AG10803 (cell line): Measurements from ENCODE around the gene LSAMP.

Experiments used
- DNase-seq: peaks from one replicate; pipeline ENCODE4 v3.0.0; 2010; ENCODE audit warnings: low read depth
- H3K4me3 ChIP-seq: 2 replicates; pipeline ENCODE4 v1.5.1; 2011; ENCODE audit warnings: mild to moderate bottlenecking, low read length, control low read depth
- TF ChIP-seq, protein P1 (sequence below): conservative IDR thresholded peaks from 2 replicates; pipeline ENCODE4 v1.5.1; 2011; ENCODE audit warnings: mild to moderate bottlenecking, low read length, control low read depth, inconsistent platforms

Gene LSAMP

GRCh38 chr3:115814006-115814405 lies 631.3 kb downstream of the LSAMP start:
- DNase-seq = no peak
- TF ChIP-seq, protein P1, sequence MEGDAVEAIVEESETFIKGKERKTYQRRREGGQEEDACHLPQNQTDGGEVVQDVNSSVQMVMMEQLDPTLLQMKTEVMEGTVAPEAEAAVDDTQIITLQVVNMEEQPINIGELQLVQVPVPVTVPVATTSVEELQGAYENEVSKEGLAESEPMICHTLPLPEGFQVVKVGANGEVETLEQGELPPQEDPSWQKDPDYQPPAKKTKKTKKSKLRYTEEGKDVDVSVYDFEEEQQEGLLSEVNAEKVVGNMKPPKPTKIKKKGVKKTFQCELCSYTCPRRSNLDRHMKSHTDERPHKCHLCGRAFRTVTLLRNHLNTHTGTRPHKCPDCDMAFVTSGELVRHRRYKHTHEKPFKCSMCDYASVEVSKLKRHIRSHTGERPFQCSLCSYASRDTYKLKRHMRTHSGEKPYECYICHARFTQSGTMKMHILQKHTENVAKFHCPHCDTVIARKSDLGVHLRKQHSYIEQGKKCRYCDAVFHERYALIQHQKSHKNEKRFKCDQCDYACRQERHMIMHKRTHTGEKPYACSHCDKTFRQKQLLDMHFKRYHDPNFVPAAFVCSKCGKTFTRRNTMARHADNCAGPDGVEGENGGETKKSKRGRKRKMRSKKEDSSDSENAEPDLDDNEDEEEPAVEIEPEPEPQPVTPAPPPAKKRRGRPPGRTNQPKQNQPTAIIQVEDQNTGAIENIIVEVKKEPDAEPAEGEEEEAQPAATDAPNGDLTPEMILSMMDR = no peak

DNA sequence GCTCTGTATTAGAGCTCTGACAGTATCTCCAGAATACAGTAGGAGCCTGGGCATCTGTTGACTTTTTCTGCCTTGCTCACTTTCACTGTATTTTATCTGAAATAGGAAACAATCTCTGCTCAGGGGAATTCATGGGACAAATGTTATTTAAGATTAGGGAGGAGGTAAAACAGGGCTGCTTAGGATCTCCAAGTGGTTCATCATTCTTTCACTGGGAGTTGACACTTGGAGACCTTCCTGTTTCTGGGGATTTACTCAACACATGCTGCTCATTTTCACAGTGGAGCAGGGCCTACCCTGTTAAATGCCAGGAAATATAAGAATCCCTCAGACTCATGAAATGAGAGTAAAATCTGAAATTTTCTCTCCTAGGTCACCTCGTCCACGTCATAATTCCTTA lies 636.5 kb downstream of the LSAMP start:
- DNase-seq = peak; percentile 26
- TF ChIP-seq, protein P1 = no peak
- H3K4me3 ChIP-seq = no peak overlapping the region

More at GRCh38 chr3:115814006-115814405, 631.3 kb downstream of the LSAMP start:
- H3K4me3 ChIP-seq = no peak overlapping the region

DNA sequence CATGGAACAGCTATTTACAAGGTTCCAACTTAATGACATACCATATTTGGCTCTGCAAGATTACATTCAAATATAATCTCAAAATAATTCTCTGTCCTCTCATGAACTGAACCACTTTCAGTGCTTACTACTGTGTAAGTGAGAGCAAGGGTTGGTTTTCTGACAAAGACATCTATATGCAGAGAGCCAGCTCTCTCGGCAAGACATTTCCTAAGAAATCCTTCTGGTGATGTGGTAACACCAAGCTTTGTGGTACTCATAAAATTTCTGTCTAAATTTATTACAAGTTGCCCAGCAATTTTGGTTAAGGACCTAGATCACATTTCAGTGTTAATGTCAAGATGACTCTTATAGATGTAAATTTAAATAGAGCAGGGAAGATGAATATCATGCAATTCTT lies 637.0 kb downstream of the LSAMP start:
- DNase-seq = peak; percentile 61
- no peak overlapping the region for H3K4me3 ChIP-seq
- TF ChIP-seq, protein P1 = no peak

DNA sequence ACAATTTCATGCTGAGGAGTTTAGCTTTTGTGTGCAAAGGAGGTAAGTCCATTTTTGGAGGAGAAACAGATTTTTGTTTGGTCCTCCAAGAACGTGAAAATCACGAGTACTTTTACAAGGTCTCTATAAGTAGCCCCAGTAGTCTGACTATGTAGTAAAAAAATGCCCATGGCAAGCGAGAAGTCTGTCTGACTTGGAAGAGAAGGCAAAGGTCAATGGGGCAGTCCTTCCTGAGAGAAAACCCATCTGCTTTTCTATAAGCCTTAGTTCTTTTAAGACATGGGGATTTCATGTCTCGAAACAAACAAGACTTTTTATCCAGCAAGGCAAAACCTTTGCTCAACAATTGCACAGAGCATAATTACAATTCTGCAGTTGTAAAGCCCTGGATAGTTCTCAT lies 638.8 kb downstream of the LSAMP start:
- TF ChIP-seq, protein P1 = no peak
- no peak overlapping the region for H3K4me3 ChIP-seq
- no peak for DNase-seq

DNA sequence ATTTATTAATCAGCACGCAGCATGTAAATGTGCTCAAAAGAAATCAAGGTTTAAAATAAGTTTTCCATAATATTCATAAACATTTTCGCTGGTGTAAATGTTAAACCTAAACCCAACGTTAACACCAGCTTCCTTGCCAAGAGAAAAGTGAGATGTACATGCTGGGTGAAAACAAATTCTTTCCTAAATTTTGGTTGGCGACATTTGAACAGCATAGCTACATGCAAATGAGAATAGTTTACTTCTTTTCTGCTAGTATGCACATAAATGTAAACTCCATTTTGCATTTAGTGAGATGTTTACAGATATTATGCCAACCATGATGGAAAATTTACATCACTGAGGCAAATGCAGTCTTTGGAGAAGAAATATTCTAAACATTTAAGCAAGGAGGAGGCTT lies 639.8 kb downstream of the LSAMP start:
- H3K4me3 ChIP-seq = no peak overlapping the region
- TF ChIP-seq, protein P1 = no peak
- DNase-seq = no peak

DNA sequence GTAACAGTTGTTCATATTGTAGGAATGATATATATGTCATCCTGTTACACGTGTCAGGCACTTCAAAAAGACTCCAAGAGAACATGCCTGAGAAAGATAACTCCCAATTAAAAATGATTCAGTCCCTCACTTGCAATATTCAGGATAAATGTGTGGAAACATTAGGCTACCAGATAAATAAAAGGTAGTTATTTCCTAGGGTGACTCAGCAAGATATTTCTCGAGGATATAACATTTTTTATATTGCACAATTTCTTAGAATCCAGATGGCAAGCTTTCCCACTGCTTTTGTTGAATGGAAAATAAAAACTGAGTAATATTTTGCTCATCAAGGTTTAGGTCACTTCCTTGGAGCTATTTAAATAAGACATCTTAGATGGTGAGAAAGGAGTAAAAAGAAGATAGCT lies 640.6 kb downstream of the LSAMP start:
- peak; percentile 91 for DNase-seq
- no peak overlapping the region for H3K4me3 ChIP-seq
- TF ChIP-seq, protein P1 = no peak

GRCh38 chr3:115804200-115804599 lies 641.1 kb downstream of the LSAMP start:
- H3K4me3 ChIP-seq = no peak overlapping the region
- TF ChIP-seq, protein P1 = no peak
- DNase-seq = no peak
